ENCODE measurements around the gene DESI2.

The DESI2 gene

DNA sequence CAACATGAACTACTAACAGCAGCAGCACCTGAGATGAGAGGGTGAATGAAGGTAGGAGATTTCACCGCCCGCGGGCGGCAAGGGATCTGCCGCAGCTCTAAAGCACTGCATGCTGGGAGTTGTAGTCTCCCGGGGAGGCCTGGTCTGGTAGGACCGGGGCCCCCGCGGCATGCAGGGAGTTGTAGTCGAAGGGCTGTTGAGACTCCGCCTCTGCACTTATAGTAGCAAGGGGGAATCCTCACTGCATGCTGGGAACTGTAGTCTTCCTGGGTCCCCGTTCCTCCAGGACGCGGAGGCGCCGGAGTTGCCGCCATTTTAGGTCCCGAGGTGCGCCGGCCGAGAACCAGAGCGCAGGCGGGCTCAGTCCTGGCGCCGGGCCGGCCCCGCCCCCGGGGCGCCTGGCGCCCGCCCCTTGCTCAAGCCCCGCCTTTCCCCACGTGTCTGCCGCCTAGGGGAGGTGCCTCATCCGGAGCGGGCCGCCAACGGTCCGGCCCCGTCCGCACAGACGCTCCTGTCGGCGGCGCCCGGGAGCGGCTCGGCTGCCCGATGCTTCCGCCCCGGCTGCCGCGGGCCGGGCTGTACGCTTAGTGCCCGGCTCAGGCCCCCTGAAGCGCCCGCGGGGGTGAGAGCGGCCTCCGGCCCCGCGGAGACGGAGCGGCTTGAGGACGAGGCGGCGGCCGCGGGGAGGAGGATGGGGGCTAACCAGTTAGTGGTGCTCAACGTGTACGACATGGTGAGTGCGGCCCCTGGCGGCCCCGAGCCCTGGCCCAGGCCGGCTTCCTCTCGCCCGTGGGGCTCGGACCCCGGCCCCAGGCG is at the start of gene DESI2:
DESI2 (plus strand) TSS at position 504 of the 816 bp plus-strand sequence; CDS start at position 692, 188 bp downstream.
- DNase-seq, result peak; percentile 99

DNA sequence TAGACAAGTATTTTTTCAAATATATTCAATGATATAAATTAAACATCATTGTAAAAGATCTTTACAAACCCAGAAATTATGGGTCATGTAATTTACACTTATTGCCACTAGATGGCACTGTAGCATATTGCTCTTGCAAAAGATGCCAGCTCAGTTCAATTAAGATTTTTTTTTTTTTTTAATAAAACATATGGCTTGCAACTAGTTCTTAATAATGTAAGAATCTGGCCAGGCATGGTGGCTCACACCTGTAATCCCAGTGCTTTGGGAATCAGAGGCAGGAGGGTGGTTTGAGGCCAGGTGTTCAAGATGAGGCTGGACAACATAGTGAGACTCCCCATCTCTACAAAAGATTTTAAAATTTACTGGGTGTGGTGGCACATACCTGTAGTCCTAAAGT is 49.4 kb upstream of the DESI2 start:
- no peak for DNase-seq

- DNase-seq, result no peak
Observed at GRCh38 chr1:244605835-244606370, 47.0 kb upstream of the DESI2 start.

GRCh38 chr1:244614113-244614836 is 38.7 kb upstream of the DESI2 start:
- no peak for DNase-seq

- DNase-seq, result no peak
Observed at GRCh38 chr1:244614879-244615278, 38.0 kb upstream of the DESI2 start.

- DNase-seq, result no peak
Observed at GRCh38 chr1:244615301-244615700, 37.6 kb upstream of the DESI2 start.

DNA sequence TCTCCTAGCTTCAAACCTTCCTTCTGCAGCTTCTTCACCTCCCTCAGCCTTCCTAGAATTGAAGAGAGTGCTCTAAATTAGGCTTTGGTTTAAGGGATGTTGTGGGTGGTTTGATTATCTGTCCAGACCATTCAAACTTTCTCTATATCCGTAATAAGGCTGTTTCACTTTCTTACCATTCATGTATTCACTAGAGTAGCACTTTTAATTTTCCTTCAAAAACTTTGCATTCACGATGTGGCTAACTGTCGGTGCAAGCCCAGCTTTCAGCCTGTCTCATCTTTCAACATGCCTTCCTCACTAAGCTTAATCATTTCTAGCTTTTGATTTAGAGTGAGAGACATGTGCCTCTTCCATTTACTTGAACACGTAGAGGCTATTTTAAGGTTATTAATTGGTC is 26.2 kb upstream of the DESI2 start:
- no peak for DNase-seq

DNA sequence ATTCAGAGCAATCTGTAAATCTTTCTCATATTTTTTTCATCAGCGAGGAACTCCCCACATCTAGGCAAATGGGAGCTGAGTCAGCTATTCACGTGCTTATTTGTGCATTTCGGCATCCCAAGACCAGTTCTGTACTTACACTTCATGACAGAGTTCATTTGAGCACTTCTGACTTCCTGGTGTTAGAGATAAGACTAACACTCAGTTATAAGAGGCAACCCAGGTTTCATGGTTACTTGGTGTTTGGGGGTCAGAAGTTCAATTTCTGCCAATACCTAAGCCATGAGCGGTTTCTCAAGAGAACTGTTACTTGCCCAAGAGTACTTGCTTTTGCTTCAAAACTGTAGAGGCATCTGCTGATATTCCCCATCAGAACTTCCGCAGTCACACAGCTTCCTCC is 24.1 kb upstream of the DESI2 start:
- no peak for DNase-seq

DNA sequence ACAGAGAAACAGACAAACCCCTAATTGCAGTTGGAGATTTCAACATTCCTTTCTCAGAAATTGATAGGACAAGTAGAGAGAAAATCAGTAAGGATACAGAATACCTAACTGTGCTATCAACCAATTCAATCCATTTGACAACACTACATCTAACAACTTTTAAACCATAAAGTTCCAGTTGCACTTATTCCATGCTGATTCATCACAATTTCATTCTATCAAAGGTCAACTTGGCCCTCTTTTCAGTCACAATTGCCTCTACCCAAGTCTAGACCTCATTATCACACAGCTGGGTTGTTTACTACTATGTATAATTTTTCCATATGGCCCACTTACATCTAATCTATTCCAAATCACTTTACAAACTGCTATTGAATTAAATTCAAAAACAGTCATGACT is 19.8 kb upstream of the DESI2 start:
- DNase-seq, result no peak

- no peak for DNase-seq
Observed at GRCh38 chr1:244634546-244634945, 18.4 kb upstream of the DESI2 start.

DNA sequence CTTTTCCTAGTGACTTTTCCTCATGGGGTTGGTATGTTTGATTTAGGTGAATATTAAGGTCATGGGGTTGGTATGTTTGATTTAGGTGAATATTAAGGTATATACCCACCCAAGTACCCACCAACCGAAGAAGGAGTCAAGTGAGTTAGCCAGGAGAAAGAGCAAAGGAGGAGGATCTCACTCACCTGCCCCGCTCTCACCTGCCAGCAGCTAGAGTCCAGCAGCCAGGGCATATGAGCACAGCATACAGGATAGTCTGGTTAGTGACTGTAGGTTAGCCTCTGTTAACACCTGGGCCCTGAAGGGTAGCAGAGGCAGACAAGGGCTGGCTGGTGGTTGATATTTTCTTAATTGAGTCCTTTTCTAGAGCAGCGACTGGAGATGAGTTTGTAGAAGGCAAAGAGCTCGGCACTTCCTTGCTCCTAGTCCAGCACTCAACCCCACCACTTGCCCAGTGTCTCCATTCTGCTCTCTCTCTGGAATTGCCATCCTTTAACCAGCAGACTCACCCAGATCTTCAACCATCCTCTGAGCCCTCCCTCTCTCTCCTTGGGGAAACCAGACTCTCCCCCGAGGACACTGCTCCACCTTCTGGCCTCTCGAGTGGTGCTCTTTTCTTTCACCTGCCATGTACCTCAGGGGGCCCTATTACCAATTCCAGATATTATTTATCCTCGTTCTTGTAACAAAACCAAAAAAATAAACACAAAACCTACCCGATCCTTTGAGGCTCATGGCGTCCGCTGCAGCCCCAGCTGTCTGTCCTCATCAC is 16.3 kb upstream of the DESI2 start:
- no peak for DNase-seq

DNA sequence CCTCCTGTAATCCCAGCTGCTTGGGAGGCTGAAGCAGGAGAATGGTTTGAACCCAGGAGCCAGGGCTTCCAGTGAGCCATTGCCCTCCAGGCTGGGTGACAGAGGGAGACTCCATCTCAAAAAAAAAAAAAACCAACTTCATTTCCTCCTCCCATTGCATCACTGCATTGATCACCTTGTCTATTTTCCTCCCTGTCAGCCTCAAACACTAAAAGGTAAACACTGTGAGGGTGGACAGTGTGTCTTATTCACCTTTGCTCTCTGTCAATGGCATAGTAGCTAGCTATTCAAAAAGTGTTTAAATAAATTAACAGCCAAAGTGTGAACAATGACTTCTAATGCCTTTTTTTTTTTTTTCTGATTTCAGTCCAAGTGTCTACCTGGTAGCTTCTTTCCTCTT is 13.4 kb upstream of the DESI2 start:
- no peak for DNase-seq

GRCh38 chr1:244640917-244641316 is 12.0 kb upstream of the DESI2 start:
- no peak for DNase-seq

GRCh38 chr1:244642526-244642925 is 10.4 kb upstream of the DESI2 start:
- DNase-seq, result no peak

- no peak for DNase-seq
Observed at GRCh38 chr1:244642988-244643387, 9.9 kb upstream of the DESI2 start.

- DNase-seq, result no peak
Observed at GRCh38 chr1:244645414-244645813, 7.5 kb upstream of the DESI2 start.

DNA sequence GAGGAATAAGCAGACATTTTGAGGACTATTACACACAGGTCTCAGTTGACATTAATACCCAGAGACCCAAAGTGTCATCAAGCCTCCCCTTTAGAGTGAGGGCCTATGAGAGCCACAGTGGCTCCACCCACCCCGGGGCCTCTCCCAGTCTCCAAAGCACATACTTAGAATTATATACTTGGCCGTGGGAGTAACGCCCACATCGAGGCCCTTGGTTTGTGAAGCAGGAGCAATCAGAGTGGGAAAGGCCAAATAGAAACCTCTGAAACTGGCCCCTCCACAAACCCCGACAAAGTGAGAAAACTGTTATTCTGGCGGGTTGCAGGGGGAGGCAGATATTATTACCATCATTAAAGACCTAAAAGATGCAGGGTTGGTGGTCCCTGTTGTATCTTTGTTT is 7.0 kb upstream of the DESI2 start:
- DNase-seq, result no peak

DNA sequence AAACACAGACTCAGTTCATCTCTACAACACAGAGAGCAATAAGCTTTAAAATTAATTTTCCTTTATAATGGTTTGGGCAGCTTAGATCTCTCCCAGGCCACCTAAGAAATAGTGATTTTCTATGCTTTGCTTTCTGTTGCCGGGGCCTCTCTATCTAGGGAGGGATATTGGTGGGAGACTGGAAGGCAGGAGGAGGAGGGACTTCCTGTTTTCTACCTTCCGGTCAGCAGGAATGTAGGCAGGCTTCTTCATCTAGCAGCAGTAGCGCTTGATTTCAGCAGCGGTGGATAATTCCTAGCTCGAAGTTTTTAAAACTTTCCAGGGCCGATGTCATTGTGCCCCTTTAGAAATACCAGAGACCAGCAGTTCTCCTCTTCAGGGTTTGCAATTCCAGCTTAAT is 5.1 kb upstream of the DESI2 start:
- no peak for DNase-seq

DNA sequence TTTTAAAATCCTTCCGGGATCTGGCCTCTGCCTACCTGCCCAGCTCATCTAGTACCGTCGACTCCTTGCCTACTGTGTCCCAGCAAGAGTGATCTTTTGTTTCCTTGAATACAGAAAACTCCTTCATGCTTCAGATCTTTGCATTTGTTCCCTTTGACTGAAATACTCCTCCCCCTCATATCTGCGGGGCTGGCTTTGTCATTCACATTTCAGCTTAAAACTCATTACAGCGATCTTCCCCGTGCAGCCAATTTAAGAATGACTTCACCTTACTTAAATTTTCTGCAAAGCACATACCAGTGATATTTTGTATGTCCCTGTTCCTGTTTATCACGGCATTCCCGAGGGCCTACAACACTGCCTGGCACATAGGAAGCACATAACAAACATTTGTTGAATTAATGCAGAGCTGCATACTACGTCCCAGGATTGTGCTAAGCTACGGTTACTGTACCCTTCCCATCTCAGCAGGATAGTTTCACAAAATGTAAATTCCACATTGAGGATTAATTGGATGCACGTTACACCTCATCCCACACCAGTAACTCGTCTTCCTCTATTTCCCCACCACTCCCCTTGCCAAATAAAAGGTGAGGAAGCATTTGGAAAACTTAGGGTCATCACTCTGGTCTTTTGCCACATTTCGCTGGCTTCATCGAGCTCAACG is 837 bp upstream of the DESI2 start:
- DNase-seq, result no peak

GRCh38 chr1:244653439-244654107 is 647 bp downstream of the DESI2 start:
- DNase-seq, result no peak

DNA sequence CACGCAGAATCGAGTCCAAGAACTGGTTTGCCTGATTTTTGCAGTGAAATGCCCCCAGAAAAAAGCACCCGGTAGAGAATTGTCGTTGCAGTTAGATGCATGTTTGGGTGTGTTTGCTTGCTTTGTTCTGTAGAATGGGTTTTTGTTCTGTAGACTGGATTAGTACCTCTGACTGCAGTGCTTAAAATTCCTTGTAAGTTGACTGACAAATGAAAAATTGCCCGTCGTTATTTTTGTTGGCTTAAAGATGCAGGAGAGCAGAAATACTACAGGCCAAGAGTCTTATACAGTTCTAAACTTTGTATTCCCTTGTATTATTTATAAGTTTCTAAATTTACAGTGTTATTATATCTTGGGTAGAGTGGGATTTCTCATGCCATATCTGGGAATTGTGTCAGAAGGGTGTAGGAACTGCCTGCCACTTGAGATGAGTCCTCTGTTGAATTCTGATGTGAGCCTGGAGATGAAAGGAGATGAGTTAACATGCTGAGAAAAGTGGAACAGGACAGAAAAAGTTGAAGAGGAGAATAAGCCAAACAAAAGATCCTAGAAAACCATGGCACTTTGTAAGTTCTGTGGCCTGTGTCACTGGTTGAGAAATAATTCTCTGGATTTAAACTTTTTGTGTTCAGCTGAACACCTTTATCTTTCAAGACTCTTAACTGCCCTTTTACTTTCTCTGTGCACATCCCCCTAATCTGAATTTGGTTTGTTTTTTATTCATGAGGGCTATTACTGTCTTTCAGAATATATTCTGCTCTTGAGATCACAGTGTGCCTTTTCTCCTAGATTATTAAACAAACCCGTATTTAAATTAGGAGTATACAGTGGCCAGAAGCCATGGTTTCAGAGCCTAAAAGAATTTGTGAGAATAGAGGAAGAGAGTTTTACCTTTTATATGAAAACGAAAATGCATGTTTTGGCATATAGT is 1.4 kb downstream of the DESI2 start:
- DNase-seq, result no peak

Data from SHP77 treated with DMSO at 0.1 percent for 48 hours (cell line).